ENCODE data around the gene HMCES.

The HMCES gene

DNA sequence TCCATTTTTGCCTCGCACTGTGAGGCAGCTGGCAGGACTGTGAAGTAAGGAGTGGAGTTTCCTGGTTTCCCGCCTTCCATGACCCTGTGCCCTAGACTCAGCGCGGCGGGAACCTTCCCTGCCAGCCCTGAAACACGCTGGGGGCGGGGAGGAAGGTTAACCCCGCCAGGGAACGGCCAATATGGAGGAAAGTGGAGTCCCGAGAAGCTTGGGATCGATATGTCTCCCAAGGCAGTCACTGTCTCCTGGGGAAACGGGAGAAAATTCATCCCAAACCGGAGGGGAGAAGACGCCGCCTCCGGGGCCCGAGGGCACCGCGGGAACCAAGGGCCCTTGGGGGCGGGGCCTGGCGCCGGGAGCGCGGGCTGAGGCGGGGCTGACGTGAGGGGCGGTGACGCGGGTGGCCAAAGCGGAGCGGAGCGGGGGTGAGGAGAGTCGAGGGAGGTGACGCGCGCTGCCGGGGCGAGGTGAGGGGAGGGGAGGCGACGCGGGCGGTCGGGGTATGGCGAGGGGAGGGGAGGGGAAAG is at the start of gene HMCES (continued):
- TF ChIP-seq, protein P1, sequence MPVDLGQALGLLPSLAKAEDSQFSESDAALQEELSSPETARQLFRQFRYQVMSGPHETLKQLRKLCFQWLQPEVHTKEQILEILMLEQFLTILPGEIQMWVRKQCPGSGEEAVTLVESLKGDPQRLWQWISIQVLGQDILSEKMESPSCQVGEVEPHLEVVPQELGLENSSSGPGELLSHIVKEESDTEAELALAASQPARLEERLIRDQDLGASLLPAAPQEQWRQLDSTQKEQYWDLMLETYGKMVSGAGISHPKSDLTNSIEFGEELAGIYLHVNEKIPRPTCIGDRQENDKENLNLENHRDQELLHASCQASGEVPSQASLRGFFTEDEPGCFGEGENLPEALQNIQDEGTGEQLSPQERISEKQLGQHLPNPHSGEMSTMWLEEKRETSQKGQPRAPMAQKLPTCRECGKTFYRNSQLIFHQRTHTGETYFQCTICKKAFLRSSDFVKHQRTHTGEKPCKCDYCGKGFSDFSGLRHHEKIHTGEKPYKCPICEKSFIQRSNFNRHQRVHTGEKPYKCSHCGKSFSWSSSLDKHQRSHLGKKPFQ (tag by site-specific recombination; IDR thresholded peaks at IDR 0.05): no peak
- TF ChIP-seq, protein P2, sequence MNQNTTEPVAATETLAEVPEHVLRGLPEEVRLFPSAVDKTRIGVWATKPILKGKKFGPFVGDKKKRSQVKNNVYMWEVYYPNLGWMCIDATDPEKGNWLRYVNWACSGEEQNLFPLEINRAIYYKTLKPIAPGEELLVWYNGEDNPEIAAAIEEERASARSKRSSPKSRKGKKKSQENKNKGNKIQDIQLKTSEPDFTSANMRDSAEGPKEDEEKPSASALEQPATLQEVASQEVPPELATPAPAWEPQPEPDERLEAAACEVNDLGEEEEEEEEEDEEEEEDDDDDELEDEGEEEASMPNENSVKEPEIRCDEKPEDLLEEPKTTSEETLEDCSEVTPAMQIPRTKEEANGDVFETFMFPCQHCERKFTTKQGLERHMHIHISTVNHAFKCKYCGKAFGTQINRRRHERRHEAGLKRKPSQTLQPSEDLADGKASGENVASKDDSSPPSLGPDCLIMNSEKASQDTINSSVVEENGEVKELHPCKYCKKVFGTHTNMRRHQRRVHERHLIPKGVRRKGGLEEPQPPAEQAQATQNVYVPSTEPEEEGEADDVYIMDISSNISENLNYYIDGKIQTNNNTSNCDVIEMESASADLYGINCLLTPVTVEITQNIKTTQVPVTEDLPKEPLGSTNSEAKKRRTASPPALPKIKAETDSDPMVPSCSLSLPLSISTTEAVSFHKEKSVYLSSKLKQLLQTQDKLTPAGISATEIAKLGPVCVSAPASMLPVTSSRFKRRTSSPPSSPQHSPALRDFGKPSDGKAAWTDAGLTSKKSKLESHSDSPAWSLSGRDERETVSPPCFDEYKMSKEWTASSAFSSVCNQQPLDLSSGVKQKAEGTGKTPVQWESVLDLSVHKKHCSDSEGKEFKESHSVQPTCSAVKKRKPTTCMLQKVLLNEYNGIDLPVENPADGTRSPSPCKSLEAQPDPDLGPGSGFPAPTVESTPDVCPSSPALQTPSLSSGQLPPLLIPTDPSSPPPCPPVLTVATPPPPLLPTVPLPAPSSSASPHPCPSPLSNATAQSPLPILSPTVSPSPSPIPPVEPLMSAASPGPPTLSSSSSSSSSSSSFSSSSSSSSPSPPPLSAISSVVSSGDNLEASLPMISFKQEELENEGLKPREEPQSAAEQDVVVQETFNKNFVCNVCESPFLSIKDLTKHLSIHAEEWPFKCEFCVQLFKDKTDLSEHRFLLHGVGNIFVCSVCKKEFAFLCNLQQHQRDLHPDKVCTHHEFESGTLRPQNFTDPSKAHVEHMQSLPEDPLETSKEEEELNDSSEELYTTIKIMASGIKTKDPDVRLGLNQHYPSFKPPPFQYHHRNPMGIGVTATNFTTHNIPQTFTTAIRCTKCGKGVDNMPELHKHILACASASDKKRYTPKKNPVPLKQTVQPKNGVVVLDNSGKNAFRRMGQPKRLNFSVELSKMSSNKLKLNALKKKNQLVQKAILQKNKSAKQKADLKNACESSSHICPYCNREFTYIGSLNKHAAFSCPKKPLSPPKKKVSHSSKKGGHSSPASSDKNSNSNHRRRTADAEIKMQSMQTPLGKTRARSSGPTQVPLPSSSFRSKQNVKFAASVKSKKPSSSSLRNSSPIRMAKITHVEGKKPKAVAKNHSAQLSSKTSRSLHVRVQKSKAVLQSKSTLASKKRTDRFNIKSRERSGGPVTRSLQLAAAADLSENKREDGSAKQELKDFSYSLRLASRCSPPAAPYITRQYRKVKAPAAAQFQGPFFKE (tag by site-specific recombination; IDR thresholded peaks at IDR 0.05; ENCODE audit: borderline replicate concordance): no peak
- TF ChIP-seq ZNF335 (tag by site-specific recombination; conservative IDR thresholded peaks at IDR 0.05) (peak; percentile 61), ZEB2 (tag by site-specific recombination; IDR thresholded peaks at IDR 0.05) (peak; percentile 90), KLF10 (tag by site-specific recombination; IDR thresholded peaks at IDR 0.05) (peak; percentile 56; the same call in 1 of the 2 replicates), ZNF311 (tag by site-specific recombination; IDR thresholded peaks at IDR 0.05; ENCODE audit: borderline replicate concordance) (no peak), YY2 (tag by site-specific recombination; IDR thresholded peaks at IDR 0.05) (no peak; the same call in 1 of the 2 replicates), ZBTB11 (tag by site-specific recombination; conservative IDR thresholded peaks at IDR 0.05; ENCODE audit: low read depth) (peak; percentile 36; the same call in 1 of the 2 replicates), ZNF211 (tag by site-specific recombination; IDR thresholded peaks at IDR 0.05; ENCODE audit: low read depth) (no peak), ZNF777 (tag by site-specific recombination; IDR thresholded peaks at IDR 0.05; ENCODE audit: borderline replicate concordance) (no peak), EGR2 (tag by site-specific recombination; IDR thresholded peaks at IDR 0.05; ENCODE audit: low read depth) (peak; percentile 81), ZNF174 (tag by site-specific recombination; IDR thresholded peaks at IDR 0.05) (no peak)
- TF ChIP-seq, protein P3, sequence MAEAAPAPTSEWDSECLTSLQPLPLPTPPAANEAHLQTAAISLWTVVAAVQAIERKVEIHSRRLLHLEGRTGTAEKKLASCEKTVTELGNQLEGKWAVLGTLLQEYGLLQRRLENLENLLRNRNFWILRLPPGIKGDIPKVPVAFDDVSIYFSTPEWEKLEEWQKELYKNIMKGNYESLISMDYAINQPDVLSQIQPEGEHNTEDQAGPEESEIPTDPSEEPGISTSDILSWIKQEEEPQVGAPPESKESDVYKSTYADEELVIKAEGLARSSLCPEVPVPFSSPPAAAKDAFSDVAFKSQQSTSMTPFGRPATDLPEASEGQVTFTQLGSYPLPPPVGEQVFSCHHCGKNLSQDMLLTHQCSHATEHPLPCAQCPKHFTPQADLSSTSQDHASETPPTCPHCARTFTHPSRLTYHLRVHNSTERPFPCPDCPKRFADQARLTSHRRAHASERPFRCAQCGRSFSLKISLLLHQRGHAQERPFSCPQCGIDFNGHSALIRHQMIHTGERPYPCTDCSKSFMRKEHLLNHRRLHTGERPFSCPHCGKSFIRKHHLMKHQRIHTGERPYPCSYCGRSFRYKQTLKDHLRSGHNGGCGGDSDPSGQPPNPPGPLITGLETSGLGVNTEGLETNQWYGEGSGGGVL (tag by site-specific recombination; IDR thresholded peaks at IDR 0.05): peak; percentile 95
- TF ChIP-seq, protein P4, sequence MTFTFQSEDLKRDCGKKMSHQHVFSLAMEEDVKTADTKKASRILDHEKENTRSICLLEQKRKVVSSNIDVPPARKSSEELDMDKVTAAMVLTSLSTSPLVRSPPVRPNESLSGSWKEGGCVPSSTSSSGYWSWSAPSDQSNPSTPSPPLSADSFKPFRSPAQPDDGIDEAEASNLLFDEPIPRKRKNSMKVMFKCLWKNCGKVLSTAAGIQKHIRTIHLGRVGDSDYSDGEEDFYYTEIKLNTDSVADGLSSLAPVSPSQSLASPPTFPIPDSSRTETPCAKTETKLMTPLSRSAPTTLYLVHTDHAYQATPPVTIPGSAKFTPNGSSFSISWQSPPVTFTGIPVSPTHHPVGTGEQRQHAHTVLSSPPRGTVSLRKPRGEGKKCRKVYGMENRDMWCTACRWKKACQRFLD (tag by site-specific recombination; IDR thresholded peaks at IDR 0.05): no peak
